NCI-H748 (cell line): ENCODE data around the gene RNPS1.

Experiments
- DNase-seq: peaks from one replicate; lab custom pipeline; 2025; ENCODE audit not compliant: unreplicated experiment; lab: John Stamatoyannopoulos, UW

Gene RNPS1

DNA sequence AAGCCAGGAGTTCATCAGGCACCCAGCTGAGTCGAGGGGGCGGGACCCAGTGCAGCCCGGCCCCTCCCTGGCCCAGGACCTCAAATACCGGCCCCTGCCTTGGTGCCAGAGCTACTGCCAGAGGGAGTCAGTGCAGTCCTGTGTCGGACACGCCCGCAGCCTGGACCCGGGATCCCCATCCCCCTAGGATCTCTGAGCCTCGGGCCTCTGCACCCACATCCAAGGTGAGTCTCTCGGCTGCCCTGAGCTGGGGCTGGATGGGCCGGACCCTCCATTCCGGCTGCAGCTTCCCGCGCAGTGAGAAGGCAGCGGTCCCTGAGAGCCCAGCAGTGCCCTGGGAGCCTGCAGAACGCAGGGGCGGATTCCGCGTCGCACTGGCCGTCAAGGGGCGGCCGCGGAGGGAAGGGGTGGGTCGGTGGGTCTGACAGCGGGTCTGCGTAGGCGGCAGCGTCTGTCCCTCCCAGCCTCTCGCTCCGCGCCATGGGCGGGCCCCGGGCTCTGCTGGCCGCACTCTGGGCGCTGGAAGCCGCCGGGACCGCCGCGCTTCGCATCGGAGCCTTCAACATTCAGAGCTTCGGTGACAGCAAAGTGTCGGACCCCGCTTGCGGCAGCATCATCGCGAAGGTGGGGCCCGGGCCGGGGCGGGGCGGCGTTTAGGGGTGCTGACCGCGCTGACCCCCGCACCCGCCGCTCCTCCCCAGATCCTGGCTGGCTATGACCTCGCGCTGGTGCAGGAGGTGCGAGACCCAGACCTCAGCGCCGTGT lies 31.4 kb downstream of the RNPS1 start, which contains the start of gene DNASE1L2:
DNASE1L2 (plus strand) TSS at position 108 of the 765 bp plus-strand sequence; CDS start at position 481, 373 bp downstream.
- peak; percentile 37 for DNase-seq

DNA sequence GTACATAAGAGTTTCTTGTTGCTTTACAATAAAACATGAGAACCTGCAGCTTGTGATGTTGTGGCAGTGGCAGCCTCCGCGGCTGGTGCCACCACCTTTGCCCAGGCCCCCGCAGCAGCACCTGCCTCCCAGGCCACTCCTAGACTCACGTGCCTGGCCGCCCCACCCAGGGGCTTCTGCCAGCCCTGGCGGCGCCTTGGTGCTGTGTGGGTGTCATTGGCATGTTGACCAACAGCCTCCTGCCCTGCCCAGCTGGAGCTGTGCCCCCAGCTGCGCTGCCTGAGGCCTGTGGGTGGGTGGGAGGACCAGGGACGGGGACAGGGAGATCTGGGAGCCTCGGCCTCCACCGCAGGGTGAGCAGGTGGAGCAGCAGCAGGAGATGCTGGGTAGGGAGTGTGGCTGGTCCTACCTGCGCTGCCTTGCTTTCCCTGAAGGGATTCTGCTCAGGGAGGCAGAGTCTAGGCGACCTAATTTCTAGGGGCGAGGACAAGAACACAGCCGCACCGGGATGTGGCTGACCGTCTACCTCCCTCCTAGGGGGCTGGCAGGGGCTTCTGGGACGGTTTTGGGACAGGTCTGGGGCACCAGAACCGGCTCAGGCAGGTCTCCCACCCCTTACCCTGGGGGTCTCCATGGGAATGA lies 32.1 kb downstream of the RNPS1 start:
- DNase-seq: no peak

GRCh38 chr16:2235234-2235651 lies 32.7 kb downstream of the RNPS1 start:
- no peak for DNase-seq

DNA sequence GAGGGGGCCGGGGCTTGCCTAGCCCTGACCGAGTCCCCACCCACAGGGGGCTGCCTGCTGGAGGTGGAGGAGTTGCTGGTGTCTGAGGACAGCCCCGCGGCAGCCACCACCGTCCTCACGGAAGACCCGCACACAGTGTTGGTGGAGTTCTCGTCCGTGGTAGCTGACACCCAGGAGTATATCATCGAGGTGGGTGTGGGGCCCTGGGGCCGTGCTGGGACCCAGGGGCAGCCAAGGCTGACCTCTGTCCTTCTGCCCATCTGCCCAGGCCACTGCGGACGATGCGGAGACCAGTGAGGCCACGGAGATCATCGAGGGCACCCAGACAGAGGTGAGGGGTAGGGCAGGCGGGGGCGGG lies 33.1 kb downstream of the RNPS1 start:
- no peak for DNase-seq

GRCh38 chr16:2233872-2234812 lies 33.8 kb downstream of the RNPS1 start:
- DNase-seq: no peak

- no peak for DNase-seq
Observed at GRCh38 chr16:2233046-2233775, 34.7 kb downstream of the RNPS1 start.

DNA sequence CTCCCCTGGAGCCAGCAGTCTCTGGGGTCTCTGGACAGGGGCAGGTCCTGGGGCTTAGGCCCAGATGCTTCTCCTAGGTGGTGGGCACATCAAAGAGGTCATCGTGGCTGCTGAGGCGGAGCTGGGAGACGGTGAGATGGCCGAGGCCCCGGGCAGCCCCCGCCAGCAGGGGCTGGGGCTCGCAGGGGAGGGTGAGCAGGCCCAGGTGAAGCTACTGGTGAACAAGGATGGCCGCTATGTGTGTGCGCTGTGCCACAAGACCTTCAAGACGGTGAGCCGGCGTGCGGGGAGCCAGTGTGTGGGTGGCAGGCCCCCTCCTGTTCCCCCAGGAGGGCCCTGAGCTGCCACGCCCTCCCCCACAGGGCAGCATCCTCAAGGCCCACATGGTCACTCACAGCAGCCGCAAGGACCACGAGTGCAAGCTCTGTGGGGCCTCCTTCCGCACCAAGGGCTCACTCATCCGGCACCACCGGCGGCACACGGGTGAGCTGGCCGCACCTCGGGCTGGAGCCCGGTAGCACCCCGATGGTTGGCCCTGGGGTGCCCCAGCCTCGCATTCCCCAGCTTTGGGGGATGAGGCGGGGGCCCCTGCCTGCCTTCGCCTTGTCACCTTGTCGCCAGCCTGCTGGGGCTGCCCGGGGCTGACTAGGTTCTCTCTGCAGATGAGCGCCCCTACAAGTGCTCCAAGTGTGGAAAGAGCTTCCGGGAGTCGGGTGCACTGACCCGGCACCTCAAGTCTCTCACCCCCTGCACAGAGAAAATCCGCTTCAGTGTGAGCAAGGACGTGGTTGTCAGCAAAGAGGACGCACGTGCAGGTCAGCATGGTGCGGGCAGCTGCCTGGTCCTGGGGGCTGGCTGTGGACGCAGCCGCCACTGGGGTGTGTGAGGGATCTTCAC lies 35.6 kb downstream of the RNPS1 start:
- no peak for DNase-seq

GRCh38 chr16:2231016-2231931 lies 36.7 kb downstream of the RNPS1 start:
- DNase-seq: no peak

DNA sequence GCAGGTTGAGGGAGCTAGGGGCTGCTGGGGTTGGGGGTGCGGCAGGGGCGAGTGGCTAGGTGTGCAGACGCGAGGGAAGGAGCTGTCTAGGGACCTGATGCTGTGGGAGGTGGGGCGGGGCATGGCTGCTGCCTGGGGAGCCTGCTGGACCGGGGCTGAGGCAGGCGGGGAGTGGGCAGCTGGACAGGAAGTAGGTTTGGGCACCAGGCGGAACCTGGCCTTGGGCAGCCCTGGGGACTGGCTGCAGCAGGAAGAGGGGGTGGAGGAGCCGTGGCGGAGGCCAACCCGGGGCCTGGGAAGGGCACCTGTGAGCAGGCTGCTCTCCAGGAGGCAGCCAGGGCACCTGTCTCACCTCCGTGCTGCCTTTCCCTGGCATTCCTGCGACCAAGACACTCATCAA lies 37.5 kb downstream of the RNPS1 start:
- DNase-seq: no peak

DNA sequence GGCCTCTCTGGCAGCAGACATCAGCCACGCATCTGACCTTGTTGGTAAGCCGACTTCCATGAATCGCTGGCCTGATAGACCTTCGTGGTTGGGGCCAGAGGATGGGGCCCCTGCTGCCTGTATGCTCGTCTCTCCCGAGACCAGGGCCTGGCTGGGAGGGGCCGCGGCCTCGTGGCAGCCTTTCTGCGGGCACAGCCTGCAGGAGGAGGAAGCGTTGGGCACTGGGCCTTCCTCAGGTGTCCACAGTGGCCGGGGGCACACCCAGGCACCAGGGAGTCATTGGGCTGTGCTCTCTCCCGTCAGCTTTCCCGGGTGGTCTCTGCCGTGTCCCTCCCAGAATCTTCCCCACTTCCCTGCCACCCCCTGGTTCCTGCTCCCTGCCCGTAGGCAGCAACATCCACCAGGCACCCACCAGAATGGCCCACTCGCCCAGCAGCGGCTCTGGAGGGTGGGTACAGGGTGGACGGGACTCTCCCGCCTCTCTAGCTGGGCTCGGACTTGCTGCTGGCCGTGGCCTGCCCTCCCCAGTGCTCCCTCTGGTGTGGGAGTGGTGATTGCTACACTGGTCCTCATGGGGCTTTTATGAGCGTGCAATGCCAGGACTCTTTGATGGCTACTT lies 38.2 kb downstream of the RNPS1 start:
- DNase-seq: no peak

DNA sequence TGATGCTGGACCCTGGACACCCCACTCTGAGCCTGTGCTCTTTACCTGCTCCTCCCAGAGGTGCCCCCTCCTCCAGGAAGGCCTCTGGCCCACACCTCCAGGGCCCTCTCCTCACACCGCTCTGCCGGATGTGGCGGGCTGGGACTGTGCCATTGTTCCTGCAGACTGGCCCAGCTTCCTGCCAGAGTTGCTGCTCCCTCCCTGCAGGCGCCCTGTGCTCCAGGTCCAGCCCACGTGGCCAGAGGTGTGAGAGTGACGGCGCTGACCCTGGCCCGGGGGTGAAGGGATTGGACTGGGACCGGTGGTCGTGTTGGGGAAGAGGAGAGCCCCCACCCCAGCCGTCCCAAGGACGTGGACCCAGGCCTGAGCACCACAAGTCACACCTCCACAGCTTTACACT lies 38.8 kb downstream of the RNPS1 start:
- no peak for DNase-seq

DNA sequence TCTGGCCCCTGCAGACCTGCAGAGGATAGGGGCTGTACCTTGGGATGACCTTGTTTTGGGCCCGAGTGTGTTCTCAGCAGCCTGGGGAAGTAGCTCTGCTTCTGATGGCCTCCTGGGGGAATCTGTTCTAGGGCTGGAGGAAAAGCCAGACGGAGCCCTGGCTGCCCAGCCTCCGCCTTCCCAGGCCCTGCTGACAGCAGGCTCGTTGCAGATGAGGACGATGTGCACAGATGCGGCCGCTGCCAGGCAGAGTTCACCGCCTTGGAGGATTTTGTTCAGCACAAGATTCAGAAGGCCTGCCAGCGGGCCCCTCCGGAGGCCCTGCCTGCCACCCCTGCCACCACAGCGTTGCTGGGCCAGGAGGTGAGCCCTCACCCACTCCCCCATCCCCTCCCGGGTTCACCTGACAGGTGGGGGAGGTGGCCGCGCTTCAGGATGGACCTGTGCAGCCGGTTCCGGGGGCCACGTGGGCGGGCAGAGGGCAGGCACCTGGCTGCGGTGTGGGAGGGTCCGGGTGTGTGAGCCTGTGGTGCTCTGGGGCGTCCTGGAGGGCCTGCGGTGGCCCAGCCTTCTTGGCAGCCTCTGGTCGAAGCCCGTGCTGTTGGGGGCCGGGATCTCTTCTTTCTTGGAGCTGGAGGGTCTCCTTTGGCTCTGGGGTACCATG lies 39.6 kb downstream of the RNPS1 start:
- DNase-seq: no peak

- no peak for DNase-seq
Observed at GRCh38 chr16:2226918-2227317, 41.0 kb downstream of the RNPS1 start.

GRCh38 chr16:2226245-2226793 lies 41.6 kb downstream of the RNPS1 start:
- no peak for DNase-seq

GRCh38 chr16:2223942-2224486 lies 43.9 kb downstream of the RNPS1 start:
- peak; percentile 53 for DNase-seq

DNA sequence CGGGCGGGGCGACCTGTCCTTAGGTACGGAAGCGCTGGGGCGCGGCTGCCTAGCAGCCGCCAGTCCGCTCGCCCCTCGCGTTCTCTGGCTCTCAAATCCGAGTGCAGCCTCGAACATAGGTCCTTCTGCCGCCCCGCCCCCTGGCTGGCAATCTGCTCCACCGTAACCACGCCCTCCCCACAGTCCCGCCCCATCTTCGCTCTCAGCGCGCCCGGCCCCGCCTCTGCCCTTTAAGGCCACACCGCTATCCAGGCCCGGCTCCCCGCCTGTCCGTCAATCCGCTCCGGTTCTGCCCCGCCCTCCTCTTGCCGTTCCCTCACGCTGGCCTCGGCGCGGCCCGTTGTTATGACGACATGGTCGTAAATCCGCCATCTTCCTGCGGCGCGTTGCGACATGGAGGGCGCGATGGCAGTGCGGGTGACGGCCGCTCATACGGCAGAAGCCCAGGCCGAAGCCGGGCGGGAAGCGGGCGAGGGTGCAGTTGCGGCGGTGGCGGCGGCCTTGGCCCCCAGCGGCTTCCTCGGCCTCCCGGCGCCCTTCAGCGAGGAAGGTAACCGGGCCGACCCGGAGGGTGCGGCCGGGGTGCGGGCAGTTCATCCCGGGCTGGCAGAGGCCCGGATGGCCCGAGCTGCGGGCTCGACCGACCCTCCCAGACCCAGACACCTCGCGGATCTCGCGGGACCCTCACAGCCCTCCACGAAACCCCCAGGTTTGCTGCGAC lies 44.5 kb downstream of the RNPS1 start, which contains the start of gene E4F1:
E4F1 (plus strand) TSS at position 371 of the 721 bp plus-strand sequence; CDS start at position 394, 23 bp downstream.
- peak; percentile 98 for DNase-seq
